Activated T-cell treated with anti-CD3 and anti-CD28 coated beads, Interleukin-2, amount 50 U/mL, for 4 hours (primary cell): ENCODE results near the gene HS1BP3. TPM values are rescaled to one million over a fixed set of nuclear protein-coding genes. Genes with fewer than 3 reads are reported as not detected.
A peak's percentile ranks its signal among the peaks of the same experiment; 100 is the strongest.

Experiments used
- ATAC-seq, 2 donors: fragments of 200-7000 bp; cut with Tn5 transposase; one replicate each; pipeline ENCODE4 v1.10.0; 2021
- DNase-seq: peaks from one replicate; pipeline ENCODE4 v3.0.0-alpha.2; 2020
- H3K27me3 Mint-ChIP-seq: one replicate; pipeline ENCODE4 v1.8.0; 2021; ENCODE audit warnings: low read depth, mixed read lengths
- H3K36me3 Mint-ChIP-seq: one replicate; pipeline ENCODE4 v1.8.0; 2022; ENCODE audit warnings: mixed read lengths; ENCODE audit not compliant: insufficient read depth
- H3K4me1 Mint-ChIP-seq: one replicate; pipeline ENCODE4 v1.8.0; 2021; ENCODE audit warnings: low read depth, mixed read lengths
- H3K4me3 Mint-ChIP-seq: one replicate; pipeline ENCODE4 v1.8.0; 2021; ENCODE audit warnings: mild to moderate bottlenecking, moderate library complexity, mixed read lengths
- H3K9me3 Mint-ChIP-seq: one replicate; pipeline ENCODE4 v1.8.0; 2021; ENCODE audit warnings: mixed read lengths
- total RNA-seq, 3 donors: library from RNA; stranded (reverse); gene quantifications; one replicate each; pipeline ENCODE4 v1.2.1, GENCODE V29; 2021

HS1BP3 gene
- total RNA-seq, 3 donors from 2014 or later, result 6.0 to 6.7 (median 6.3) TPM

GRCh38 chr2:20585359-20585709, 65.6 kb downstream of the HS1BP3 start:
- H3K4me3 Mint-ChIP-seq, result no peak overlapping the region
- DNase-seq, result no peak
- no peaks in the 10 kb centered on the region for H3K9me3 Mint-ChIP-seq
- H3K27me3 Mint-ChIP-seq, result no peaks in the 10 kb centered on the region
- peaks cover 3% of the 10 kb centered on the region for H3K4me1 Mint-ChIP-seq
- ATAC-seq, result no peak
- H3K36me3 Mint-ChIP-seq, result no peaks in the 10 kb centered on the region

- Mint-ChIP-seq H3K4me3 (no peak overlapping the region), H3K4me1 (peaks cover 3% of the 10 kb centered on the region), H3K36me3 (no peaks in the 10 kb centered on the region), H3K9me3 (no peaks in the 10 kb centered on the region), H3K27me3 (no peaks in the 10 kb centered on the region)
- DNase-seq (no peak), ATAC-seq (no peak)
These were observed 66.2 kb downstream of the HS1BP3 start for GRCh38 chr2:20584399-20585358.

GRCh38 chr2:20584045-20584398, 66.9 kb downstream of the HS1BP3 start:
- ATAC-seq (no peak), DNase-seq (no peak)
- Mint-ChIP-seq H3K36me3 (no peaks in the 10 kb centered on the region), H3K9me3 (no peaks in the 10 kb centered on the region), H3K4me3 (no peak overlapping the region), H3K4me1 (peaks cover 3% of the 10 kb centered on the region), H3K27me3 (no peaks in the 10 kb centered on the region)

GRCh38 chr2:20583425-20583881, 67.4 kb downstream of the HS1BP3 start:
- Mint-ChIP-seq H3K4me1 (peaks cover 3% of the 10 kb centered on the region), H3K27me3 (no peaks in the 10 kb centered on the region), H3K9me3 (no peaks in the 10 kb centered on the region), H3K36me3 (no peaks in the 10 kb centered on the region), H3K4me3 (no peak overlapping the region)
- DNase-seq (no peak), ATAC-seq (no peak)

- ATAC-seq, result no peak
These were observed 68.2 kb downstream of the HS1BP3 start for GRCh38 chr2:20582600-20583221.

GRCh38 chr2:20580690-20581437, 70.0 kb downstream of the HS1BP3 start:
- no peak for ATAC-seq
- H3K27me3 Mint-ChIP-seq, result no peaks in the 10 kb centered on the region
- no peaks in the 10 kb centered on the region for H3K9me3 Mint-ChIP-seq
- DNase-seq, result no peak
- peaks cover 15% of the 10 kb centered on the region for H3K4me1 Mint-ChIP-seq
- no peak overlapping the region for H3K4me3 Mint-ChIP-seq
- H3K36me3 Mint-ChIP-seq, result no peaks in the 10 kb centered on the region

More at GRCh38 chr2:20582600-20583221, 68.2 kb downstream of the HS1BP3 start:
- H3K36me3 Mint-ChIP-seq, result no peaks in the 10 kb centered on the region
- no peak overlapping the region for H3K4me3 Mint-ChIP-seq
- DNase-seq, result no peak
- no peaks in the 10 kb centered on the region for H3K9me3 Mint-ChIP-seq
- peaks cover 3% of the 10 kb centered on the region for H3K4me1 Mint-ChIP-seq
- no peaks in the 10 kb centered on the region for H3K27me3 Mint-ChIP-seq

GRCh38 chr2:20579866-20580265, 71.0 kb downstream of the HS1BP3 start:
- Mint-ChIP-seq H3K4me1 (peaks cover 15% of the 10 kb centered on the region), H3K4me3 (no peak overlapping the region), H3K27me3 (no peaks in the 10 kb centered on the region), H3K36me3 (no peaks in the 10 kb centered on the region), H3K9me3 (no peaks in the 10 kb centered on the region)
- ATAC-seq (no peak), DNase-seq (no peak)

- ATAC-seq (no peak), DNase-seq (no peak)
- Mint-ChIP-seq H3K4me1 (peaks cover 15% of the 10 kb centered on the region), H3K4me3 (no peak overlapping the region), H3K36me3 (no peaks in the 10 kb centered on the region), H3K9me3 (no peaks in the 10 kb centered on the region), H3K27me3 (no peaks in the 10 kb centered on the region)
These were observed 71.7 kb downstream of the HS1BP3 start for GRCh38 chr2:20578895-20579825.

GRCh38 chr2:20578266-20578894, 72.5 kb downstream of the HS1BP3 start:
- ATAC-seq (no peak), DNase-seq (no peak)
- no peaks in the 10 kb centered on the region for H3K27me3 Mint-ChIP-seq
- no peak overlapping the region for H3K4me3 Mint-ChIP-seq
- H3K4me1 Mint-ChIP-seq, result peaks cover 15% of the 10 kb centered on the region
- H3K9me3 Mint-ChIP-seq, result no peaks in the 10 kb centered on the region
- no peaks in the 10 kb centered on the region for H3K36me3 Mint-ChIP-seq

GRCh38 chr2:20577495-20578235, 73.2 kb downstream of the HS1BP3 start:
- Mint-ChIP-seq H3K4me1 (peaks cover 15% of the 10 kb centered on the region), H3K36me3 (no peaks in the 10 kb centered on the region), H3K4me3 (no peak overlapping the region), H3K27me3 (no peaks in the 10 kb centered on the region), H3K9me3 (no peaks in the 10 kb centered on the region)
- DNase-seq, result no peak
- no peak for ATAC-seq

GRCh38 chr2:20576598-20577115, 74.2 kb downstream of the HS1BP3 start:
- Mint-ChIP-seq H3K27me3 (no peaks in the 10 kb centered on the region), H3K4me1 (peaks cover 15% of the 10 kb centered on the region), H3K4me3 (peak overlapping the region; percentile 71), H3K9me3 (no peaks in the 10 kb centered on the region), H3K36me3 (no peaks in the 10 kb centered on the region)
- peak; percentile 73 to 87 for ATAC-seq
- no peak for DNase-seq

GRCh38 chr2:20575935-20576597, 74.8 kb downstream of the HS1BP3 start:
- no peaks in the 10 kb centered on the region for H3K36me3 Mint-ChIP-seq
- peaks cover 15% of the 10 kb centered on the region for H3K4me1 Mint-ChIP-seq
- peak overlapping the region; percentile 71 for H3K4me3 Mint-ChIP-seq
- H3K27me3 Mint-ChIP-seq, result no peaks in the 10 kb centered on the region
- H3K9me3 Mint-ChIP-seq, result no peaks in the 10 kb centered on the region
- no peak for DNase-seq
- ATAC-seq, result peak in 1 of 2 donors; percentile 11
